ENCODE results near the gene ACTC1. TPM values are rescaled to one million over a fixed set of nuclear protein-coding genes. Genes with fewer than 3 reads are reported as not detected.

The ACTC1 gene
- total RNA-seq, 2 experiments from 2014 or later, result not detected

GRCh38 chr15:34769711-34770110 is 25.6 kb downstream of the ACTC1 start:
- CTCF ChIA-PET, result interaction anchor here (0.7 kb wide), 1 partner anchor 150 kb away, joined by 3 read pairs; no protein-coding TSS in a partner anchor
- Mint-ChIP-seq H3K27ac (no peak overlapping the region), H3K4me3 (no peak overlapping the region), H3K27me3 (ENCODE audit: low read depth) (peaks cover 4% of the 10 kb centered on the region), H3K4me1 (ENCODE audit: low read depth) (no peaks in the 10 kb centered on the region), H3K9me3 (no peaks in the 10 kb centered on the region), H3K36me3 (ENCODE audit: low read depth) (no peaks in the 10 kb centered on the region)
- intact Hi-C loops (cut with micrococcal nuclease), result no loop called here
- DNase-seq, result no peak

- Mint-ChIP-seq H3K36me3 (ENCODE audit: low read depth) (no peaks in the 10 kb centered on the region), H3K4me3 (no peak overlapping the region), H3K27me3 (ENCODE audit: low read depth) (peaks cover 5% of the 10 kb centered on the region), H3K9me3 (no peaks in the 10 kb centered on the region), H3K27ac (no peak overlapping the region), H3K4me1 (ENCODE audit: low read depth) (no peaks in the 10 kb centered on the region)
- intact Hi-C loops (cut with micrococcal nuclease), result no loop called here
- CTCF ChIA-PET, result no interaction called here
- no peak for DNase-seq
Observed at GRCh38 chr15:34768530-34768929, 26.8 kb downstream of the ACTC1 start.

GRCh38 chr15:34765741-34766140 is 29.6 kb downstream of the ACTC1 start:
- CTCF ChIA-PET, result no interaction called here
- Mint-ChIP-seq H3K27ac (no peak overlapping the region), H3K36me3 (ENCODE audit: low read depth) (no peaks in the 10 kb centered on the region), H3K9me3 (no peaks in the 10 kb centered on the region), H3K27me3 (ENCODE audit: low read depth) (peaks cover 7% of the 10 kb centered on the region), H3K4me1 (ENCODE audit: low read depth) (no peaks in the 10 kb centered on the region), H3K4me3 (no peak overlapping the region)
- DNase-seq, result no peak
- intact Hi-C loops (cut with micrococcal nuclease), result no loop called here

GRCh38 chr15:34760909-34761308 is 34.4 kb downstream of the ACTC1 start:
- DNase-seq, result no peak
- no peak overlapping the region for H3K27ac Mint-ChIP-seq
- intact Hi-C loops (cut with micrococcal nuclease), result no loop called here
- CTCF ChIA-PET, result interaction anchor here (0.8 kb wide), 1 partner anchor 482 kb away, joined by 3 read pairs; no protein-coding TSS in a partner anchor
- H3K4me1 Mint-ChIP-seq (ENCODE audit: low read depth), result no peaks in the 10 kb centered on the region
- peaks cover 32% of the 10 kb centered on the region for H3K27me3 Mint-ChIP-seq (ENCODE audit: low read depth)
- no peaks in the 10 kb centered on the region for H3K36me3 Mint-ChIP-seq (ENCODE audit: low read depth)
- no peaks in the 10 kb centered on the region for H3K9me3 Mint-ChIP-seq
- no peak overlapping the region for H3K4me3 Mint-ChIP-seq

- no peak for DNase-seq
- Mint-ChIP-seq H3K9me3 (no peaks in the 10 kb centered on the region), H3K4me1 (ENCODE audit: low read depth) (no peaks in the 10 kb centered on the region), H3K36me3 (ENCODE audit: low read depth) (no peaks in the 10 kb centered on the region), H3K27me3 (ENCODE audit: low read depth) (peaks cover 39% of the 10 kb centered on the region), H3K4me3 (no peak overlapping the region), H3K27ac (no peak overlapping the region)
- CTCF ChIA-PET, result no interaction called here
- intact Hi-C loops (cut with micrococcal nuclease), result no loop called here
Observed at GRCh38 chr15:34759992-34760391, 35.4 kb downstream of the ACTC1 start.

- H3K4me1 Mint-ChIP-seq (ENCODE audit: low read depth), result no peaks in the 10 kb centered on the region
- H3K27me3 Mint-ChIP-seq (ENCODE audit: low read depth), result peaks cover 39% of the 10 kb centered on the region
- intact Hi-C loops (cut with micrococcal nuclease), result no loop called here
- no peak for DNase-seq
- no peaks in the 10 kb centered on the region for H3K9me3 Mint-ChIP-seq
- H3K27ac Mint-ChIP-seq, result no peak overlapping the region
- H3K4me3 Mint-ChIP-seq, result no peak overlapping the region
- no peaks in the 10 kb centered on the region for H3K36me3 Mint-ChIP-seq (ENCODE audit: low read depth)
- CTCF ChIA-PET, result no interaction called here
Observed at GRCh38 chr15:34759347-34759746, 36.0 kb downstream of the ACTC1 start.

- Mint-ChIP-seq H3K4me1 (ENCODE audit: low read depth) (peaks cover 3% of the 10 kb centered on the region), H3K9me3 (no peaks in the 10 kb centered on the region), H3K27me3 (ENCODE audit: low read depth) (peaks cover 52% of the 10 kb centered on the region), H3K27ac (no peak overlapping the region), H3K4me3 (no peak overlapping the region), H3K36me3 (ENCODE audit: low read depth) (no peaks in the 10 kb centered on the region)
- DNase-seq, result no peak
- CTCF ChIA-PET, result interaction anchor here (0.6 kb wide), 1 partner anchor 81 kb away, joined by 3 read pairs; no protein-coding TSS in a partner anchor
- intact Hi-C loops (cut with micrococcal nuclease), result no loop called here
Observed at GRCh38 chr15:34757262-34757661, 38.1 kb downstream of the ACTC1 start.

- intact Hi-C loops (cut with micrococcal nuclease), result no loop called here
- H3K4me3 Mint-ChIP-seq, result no peak overlapping the region
- H3K4me1 Mint-ChIP-seq (ENCODE audit: low read depth), result peaks cover 3% of the 10 kb centered on the region
- H3K27me3 Mint-ChIP-seq (ENCODE audit: low read depth), result peaks cover 49% of the 10 kb centered on the region
- no peak for DNase-seq
- CTCF ChIA-PET, result no interaction called here
- no peaks in the 10 kb centered on the region for H3K9me3 Mint-ChIP-seq
- no peak overlapping the region for H3K27ac Mint-ChIP-seq
- no peaks in the 10 kb centered on the region for H3K36me3 Mint-ChIP-seq (ENCODE audit: low read depth)
Observed at GRCh38 chr15:34755419-34755773, 40.0 kb downstream of the ACTC1 start.

GRCh38 chr15:34754674-34755418 is 40.5 kb downstream of the ACTC1 start, which contains the start of gene GJD2:
Gene GJD2, minus strand, starts transcription at chr15:34754998. Its CDS starts 510 bp downstream, at chr15:34754488.
- no peak for DNase-seq
- Mint-ChIP-seq H3K27me3 (ENCODE audit: low read depth) (peaks cover 48% of the 10 kb centered on the region), H3K4me3 (no peak within 1 kb of the TSS), H3K4me1 (ENCODE audit: low read depth) (peaks cover 3% of the 10 kb centered on the region), H3K9me3 (no peaks in the 10 kb centered on the region), H3K27ac (no peak within 1 kb of the TSS), H3K36me3 (ENCODE audit: low read depth) (no peaks in the 10 kb centered on the region)
- CTCF ChIA-PET, result no interaction called here
- intact Hi-C loops (cut with micrococcal nuclease), result no loop called here

GRCh38 chr15:34754171-34754601 is 41.2 kb downstream of the ACTC1 start:
- Mint-ChIP-seq H3K27ac (no peak overlapping the region), H3K4me3 (no peak overlapping the region), H3K9me3 (no peaks in the 10 kb centered on the region), H3K27me3 (ENCODE audit: low read depth) (peaks cover 47% of the 10 kb centered on the region), H3K36me3 (ENCODE audit: low read depth) (no peaks in the 10 kb centered on the region), H3K4me1 (ENCODE audit: low read depth) (peaks cover 3% of the 10 kb centered on the region)
- CTCF ChIA-PET, result no interaction called here
- DNase-seq, result no peak
- intact Hi-C loops (cut with micrococcal nuclease), result no loop called here

GRCh38 chr15:34753236-34753894 is 42.0 kb downstream of the ACTC1 start:
- Mint-ChIP-seq H3K36me3 (ENCODE audit: low read depth) (no peaks in the 10 kb centered on the region), H3K27ac (no peak overlapping the region), H3K9me3 (no peaks in the 10 kb centered on the region), H3K4me3 (no peak overlapping the region), H3K27me3 (ENCODE audit: low read depth) (peaks cover 50% of the 10 kb centered on the region), H3K4me1 (ENCODE audit: low read depth) (peaks cover 3% of the 10 kb centered on the region)
- CTCF ChIA-PET, result no interaction called here
- intact Hi-C loops (cut with micrococcal nuclease), result no loop called here
- peak; percentile 11 for DNase-seq

GRCh38 chr15:34749691-34750090 is 45.7 kb downstream of the ACTC1 start:
- H3K9me3 Mint-ChIP-seq, result no peaks in the 10 kb centered on the region
- no peak for DNase-seq
- peaks cover 43% of the 10 kb centered on the region for H3K27me3 Mint-ChIP-seq (ENCODE audit: low read depth)
- H3K4me1 Mint-ChIP-seq (ENCODE audit: low read depth), result peaks cover 3% of the 10 kb centered on the region
- no peaks in the 10 kb centered on the region for H3K36me3 Mint-ChIP-seq (ENCODE audit: low read depth)
- H3K4me3 Mint-ChIP-seq, result no peak overlapping the region
- no peak overlapping the region for H3K27ac Mint-ChIP-seq
- intact Hi-C loops (cut with micrococcal nuclease), result no loop called here
- CTCF ChIA-PET, result no interaction called here
